SK-N-SH treated with all-trans-retinoic acid at 6 μM for 48 hours (cell line): ENCODE results near the gene MX2.

ENCODE experiments used
- ATAC-seq: fragments of 200-7000 bp; cut with Tn5 transposase; 3 replicates; pipeline ENCODE4 v1.9.1; 2020; ENCODE audit warnings: mild to moderate bottlenecking, moderate library complexity
- ARNTL ChIP-seq: fragments of 450-650 bp; formaldehyde crosslinking; IDR thresholded peaks from 2 replicates; pipeline ENCODE4 v1.5.0; 2020; ENCODE audit warnings: low read depth, mild to moderate bottlenecking, moderate library complexity, borderline replicate concordance
- BACH2 ChIP-seq: fragments of 250-450 bp; sonication (Bioruptor Pico); IDR thresholded peaks from 2 replicates; pipeline ENCODE4 v1.9.0; 2021; ENCODE audit warnings: mild to moderate bottlenecking, borderline replicate concordance
- CREB5 ChIP-seq: fragments of 250-450 bp; sonication (Bioruptor Pico); IDR thresholded peaks from 2 replicates; pipeline ENCODE4 v1.5.1; 2020; ENCODE audit warnings: low read depth, mild to moderate bottlenecking, moderate library complexity
- ESRRG ChIP-seq: fragments of 250-450 bp; sonication (Bioruptor Pico); IDR thresholded peaks from 2 replicates; pipeline ENCODE4 v1.6.1; 2021; ENCODE audit warnings: mild to moderate bottlenecking
- PPARA ChIP-seq: fragments of 250-450 bp; sonication (Bioruptor Pico); IDR thresholded peaks from 2 replicates; pipeline ENCODE4 v1.5.0; 2020; ENCODE audit warnings: mild to moderate bottlenecking, borderline replicate concordance
- RARB ChIP-seq: fragments of 250-450 bp; sonication (Bioruptor Pico); IDR thresholded peaks from 2 replicates; pipeline ENCODE4 v1.8.0; 2021; ENCODE audit warnings: mild to moderate bottlenecking, moderate library complexity
- SNAI2 ChIP-seq: fragments of 250-450 bp; sonication (Bioruptor Pico); IDR thresholded peaks from 2 replicates; pipeline ENCODE4 v1.5.0; 2020; ENCODE audit warnings: mild to moderate bottlenecking, moderate library complexity
- TCF4 ChIP-seq: fragments of 250-450 bp; sonication (Bioruptor Pico); IDR thresholded peaks from 2 replicates; pipeline ENCODE4 v1.8.0; 2021; ENCODE audit warnings: mild to moderate bottlenecking, moderate library complexity, borderline replicate concordance
- TOX ChIP-seq: fragments of 250-450 bp; sonication (Bioruptor Pico); IDR thresholded peaks from 2 replicates; pipeline ENCODE4 v1.8.0; 2021; ENCODE audit warnings: mild to moderate bottlenecking, moderate library complexity, borderline replicate concordance
- ZC3H10 ChIP-seq: fragments of 250-450 bp; sonication (Bioruptor Pico); IDR thresholded peaks from 2 replicates; pipeline ENCODE4 v1.5.1; 2021; ENCODE audit warnings: mild to moderate bottlenecking, moderate library complexity
- ZFP3 ChIP-seq: fragments of 250-450 bp; sonication (Bioruptor Pico); IDR thresholded peaks from 2 replicates; pipeline ENCODE4 v1.5.0; 2020; ENCODE audit warnings: mild to moderate bottlenecking, moderate library complexity
- ZFP30 ChIP-seq: fragments of 450-650 bp; formaldehyde crosslinking; IDR thresholded peaks from 2 replicates; pipeline ENCODE4 v1.5.0; 2022; ENCODE audit warnings: mild to moderate bottlenecking, moderate library complexity
- ZNF565 ChIP-seq: fragments of 450-650 bp; formaldehyde crosslinking; conservative IDR thresholded peaks from 2 replicates; pipeline ENCODE4 v1.5.0; 2020; ENCODE audit warnings: low read depth, mild to moderate bottlenecking, moderate library complexity
- ZNF8 ChIP-seq: fragments of 450-650 bp; formaldehyde crosslinking; IDR thresholded peaks from 2 replicates; pipeline ENCODE4 v1.5.0; 2020; ENCODE audit warnings: mild to moderate bottlenecking, moderate library complexity
- TF ChIP-seq, protein P1 (sequence below): fragments of 250-450 bp; sonication (Bioruptor Pico); IDR thresholded peaks from 2 replicates; pipeline ENCODE4 v1.8.0; 2021; ENCODE audit warnings: low read depth, mild to moderate bottlenecking, moderate library complexity, borderline replicate concordance
- TF ChIP-seq, protein P2 (sequence below): fragments of 250-450 bp; sonication (Bioruptor Pico); IDR thresholded peaks from 2 replicates; pipeline ENCODE4 v1.5.1; 2021; ENCODE audit warnings: mild to moderate bottlenecking, moderate library complexity

The MX2 gene

GRCh38 chr21:41362605-41363369, 960 bp downstream of the MX2 start:
- TF ChIP-seq ZNF565 (no peak), CREB5 (CRISPR knock-in tag) (no peak), ESRRG (CRISPR knock-in tag) (no peak), RARB (CRISPR knock-in tag) (no peak), SNAI2 (CRISPR knock-in tag) (no peak), ZC3H10 (CRISPR knock-in tag) (no peak), TOX (CRISPR knock-in tag) (no peak), ZFP30 (CRISPR knock-in tag) (no peak), ZNF8 (CRISPR knock-in tag) (no peak)
- TF ChIP-seq, protein P1, sequence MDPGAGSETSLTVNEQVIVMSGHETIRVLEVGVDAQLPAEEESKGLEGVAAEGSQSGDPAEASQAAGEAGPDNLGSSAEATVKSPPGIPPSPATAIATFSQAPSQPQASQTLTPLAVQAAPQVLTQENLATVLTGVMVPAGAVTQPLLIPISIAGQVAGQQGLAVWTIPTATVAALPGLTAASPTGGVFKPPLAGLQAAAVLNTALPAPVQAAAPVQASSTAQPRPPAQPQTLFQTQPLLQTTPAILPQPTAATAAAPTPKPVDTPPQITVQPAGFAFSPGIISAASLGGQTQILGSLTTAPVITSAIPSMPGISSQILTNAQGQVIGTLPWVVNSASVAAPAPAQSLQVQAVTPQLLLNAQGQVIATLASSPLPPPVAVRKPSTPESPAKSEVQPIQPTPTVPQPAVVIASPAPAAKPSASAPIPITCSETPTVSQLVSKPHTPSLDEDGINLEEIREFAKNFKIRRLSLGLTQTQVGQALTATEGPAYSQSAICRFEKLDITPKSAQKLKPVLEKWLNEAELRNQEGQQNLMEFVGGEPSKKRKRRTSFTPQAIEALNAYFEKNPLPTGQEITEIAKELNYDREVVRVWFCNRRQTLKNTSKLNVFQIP (CRISPR knock-in tag): no peak
- TF ChIP-seq, protein P2, sequence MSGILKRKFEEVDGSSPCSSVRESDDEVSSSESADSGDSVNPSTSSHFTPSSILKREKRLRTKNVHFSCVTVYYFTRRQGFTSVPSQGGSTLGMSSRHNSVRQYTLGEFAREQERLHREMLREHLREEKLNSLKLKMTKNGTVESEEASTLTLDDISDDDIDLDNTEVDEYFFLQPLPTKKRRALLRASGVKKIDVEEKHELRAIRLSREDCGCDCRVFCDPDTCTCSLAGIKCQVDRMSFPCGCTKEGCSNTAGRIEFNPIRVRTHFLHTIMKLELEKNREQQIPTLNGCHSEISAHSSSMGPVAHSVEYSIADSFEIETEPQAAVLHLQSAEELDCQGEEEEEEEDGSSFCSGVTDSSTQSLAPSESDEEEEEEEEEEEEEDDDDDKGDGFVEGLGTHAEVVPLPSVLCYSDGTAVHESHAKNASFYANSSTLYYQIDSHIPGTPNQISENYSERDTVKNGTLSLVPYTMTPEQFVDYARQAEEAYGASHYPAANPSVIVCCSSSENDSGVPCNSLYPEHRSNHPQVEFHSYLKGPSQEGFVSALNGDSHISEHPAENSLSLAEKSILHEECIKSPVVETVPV (CRISPR knock-in tag): no peak
- ATAC-seq: no peak

- no peak for ATAC-seq
- TF ChIP-seq ZNF565 (no peak), TOX (CRISPR knock-in tag) (no peak), BACH2 (CRISPR knock-in tag) (no peak), ZC3H10 (CRISPR knock-in tag) (no peak), SNAI2 (CRISPR knock-in tag) (no peak), CREB5 (CRISPR knock-in tag) (no peak), PPARA (CRISPR knock-in tag) (no peak), ZFP3 (no peak), TCF4 (CRISPR knock-in tag) (no peak)
- TF ChIP-seq, protein P2 (CRISPR knock-in tag): no peak
Measured at GRCh38 chr21:41363370-41364270, 1.8 kb downstream of the MX2 start.

GRCh38 chr21:41364308-41364707, 2.5 kb downstream of the MX2 start:
- TF ChIP-seq ZNF565: no peak
- TF ChIP-seq RARB (CRISPR knock-in tag): no peak
- TF ChIP-seq ARNTL (CRISPR knock-in tag): no peak
- TF ChIP-seq ZFP30 (CRISPR knock-in tag): no peak
- TF ChIP-seq, protein P2 (CRISPR knock-in tag): no peak
- no peak for TF ChIP-seq TOX (CRISPR knock-in tag)
- TF ChIP-seq ZNF8 (CRISPR knock-in tag): no peak
- no peak for TF ChIP-seq ZFP3
- ATAC-seq: no peak
